A549 (cell line): ENCODE data around the gene CSMD2.

Experiments used
- CTCF ChIP-seq: fragments of >200 bp; sonication (Bioruptor Twin); formaldehyde crosslinking; IDR thresholded peaks from 3 replicates; pipeline ENCODE4 v1.5.1; 2016
- ZSCAN20 ChIP-seq: fragments of 250-450 bp; sonication (Bioruptor Pico); IDR thresholded peaks from 2 replicates; pipeline ENCODE4 v1.8.0; 2022; ENCODE audit warnings: mild to moderate bottlenecking, moderate library complexity
- TF ChIP-seq, protein P1 (sequence below): fragments of 200-600 bp; sonication (generic); IDR thresholded peaks from 2 replicates; pipeline ENCODE4 v1.6.1; 2016; ENCODE audit warnings: antibody characterized with exemption, mild to moderate bottlenecking, moderate library complexity

DNA sequence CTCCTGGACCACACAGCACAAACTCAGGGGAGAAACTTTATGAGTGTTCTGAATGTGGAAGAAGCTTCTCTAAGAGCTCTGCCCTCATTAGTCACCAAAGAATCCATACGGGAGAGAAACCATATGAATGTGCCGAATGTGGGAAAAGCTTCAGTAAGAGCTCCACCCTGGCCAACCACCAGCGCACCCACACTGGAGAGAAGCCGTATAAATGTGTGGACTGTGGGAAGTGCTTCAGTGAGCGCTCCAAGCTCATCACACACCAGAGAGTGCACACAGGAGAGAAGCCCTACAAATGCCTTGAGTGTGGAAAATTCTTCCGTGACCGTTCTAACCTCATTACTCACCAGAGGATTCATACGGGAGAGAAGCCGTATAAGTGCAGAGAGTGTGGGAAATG is 670.1 kb downstream of the CSMD2 start:
- TF ChIP-seq ZSCAN20 (CRISPR knock-in tag) = no peak
- TF ChIP-seq, protein P1, sequence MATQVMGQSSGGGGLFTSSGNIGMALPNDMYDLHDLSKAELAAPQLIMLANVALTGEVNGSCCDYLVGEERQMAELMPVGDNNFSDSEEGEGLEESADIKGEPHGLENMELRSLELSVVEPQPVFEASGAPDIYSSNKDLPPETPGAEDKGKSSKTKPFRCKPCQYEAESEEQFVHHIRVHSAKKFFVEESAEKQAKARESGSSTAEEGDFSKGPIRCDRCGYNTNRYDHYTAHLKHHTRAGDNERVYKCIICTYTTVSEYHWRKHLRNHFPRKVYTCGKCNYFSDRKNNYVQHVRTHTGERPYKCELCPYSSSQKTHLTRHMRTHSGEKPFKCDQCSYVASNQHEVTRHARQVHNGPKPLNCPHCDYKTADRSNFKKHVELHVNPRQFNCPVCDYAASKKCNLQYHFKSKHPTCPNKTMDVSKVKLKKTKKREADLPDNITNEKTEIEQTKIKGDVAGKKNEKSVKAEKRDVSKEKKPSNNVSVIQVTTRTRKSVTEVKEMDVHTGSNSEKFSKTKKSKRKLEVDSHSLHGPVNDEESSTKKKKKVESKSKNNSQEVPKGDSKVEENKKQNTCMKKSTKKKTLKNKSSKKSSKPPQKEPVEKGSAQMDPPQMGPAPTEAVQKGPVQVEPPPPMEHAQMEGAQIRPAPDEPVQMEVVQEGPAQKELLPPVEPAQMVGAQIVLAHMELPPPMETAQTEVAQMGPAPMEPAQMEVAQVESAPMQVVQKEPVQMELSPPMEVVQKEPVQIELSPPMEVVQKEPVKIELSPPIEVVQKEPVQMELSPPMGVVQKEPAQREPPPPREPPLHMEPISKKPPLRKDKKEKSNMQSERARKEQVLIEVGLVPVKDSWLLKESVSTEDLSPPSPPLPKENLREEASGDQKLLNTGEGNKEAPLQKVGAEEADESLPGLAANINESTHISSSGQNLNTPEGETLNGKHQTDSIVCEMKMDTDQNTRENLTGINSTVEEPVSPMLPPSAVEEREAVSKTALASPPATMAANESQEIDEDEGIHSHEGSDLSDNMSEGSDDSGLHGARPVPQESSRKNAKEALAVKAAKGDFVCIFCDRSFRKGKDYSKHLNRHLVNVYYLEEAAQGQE = no peak
- no peak for TF ChIP-seq CTCF
